Tibial artery (tissue), 4 donors: ENCODE results near the gene NHLRC1.

Source experiments
- DNase-seq, 2 donors: peaks; one replicate each; pipeline ENCODE4 v3.0.0-alpha.2; 2019
- H3K27ac ChIP-seq, 2 donors: fragments of 200-600 bp; sonication (generic) in 1 of 2; 1 replicate in 1 of 2; 2 replicates in 1 of 2; pipeline ENCODE4 v1.5.1; 2018 to 2019; ENCODE audit warnings: mild to moderate bottlenecking in 1 of 2
- H3K27me3 ChIP-seq, 2 donors: fragments of 200-600 bp; sonication (generic) in 1 of 2; one replicate each; pipeline versions ENCODE4 v1.5.1 to v1.6.0; 2016 to 2019
- H3K36me3 ChIP-seq, 3 donors: fragments of 200-600 bp; sonication (generic) in 2 of 3; one replicate each; pipeline ENCODE4 v1.5.1; 2016 to 2019; ENCODE audit warnings: mild to moderate bottlenecking in 2 of 3
- H3K4me1 ChIP-seq, 4 donors: fragments of 200-600 bp; sonication (generic) in 2 of 4; 1 replicate in 3 of 4; 2 replicates in 1 of 4; pipeline ENCODE4 v1.5.1; 2016 to 2019
- H3K4me3 ChIP-seq, 2 donors: fragments of 200-600 bp; sonication (generic) in 1 of 2; 1 replicate in 1 of 2; 2 replicates in 1 of 2; pipeline ENCODE4 v1.5.1; 2018 to 2019; ENCODE audit warnings: mild to moderate bottlenecking in 2 of 2
- H3K9me3 ChIP-seq, 3 donors: fragments of 200-600 bp; sonication (generic) in 1 of 3; one replicate each; pipeline ENCODE4 v1.5.1; 2016 to 2019
- intact Hi-C: fragments of 100-400 bp; cut with DNase I; formaldehyde crosslinking; loops from one replicate; pipeline ENCODE4 v1.15.0; 2023; ENCODE audit warnings: low total_unique reads
- TF ChIP-seq, protein P1 (sequence below), 2 experiments: fragments of 200-600 bp in 1 of 2; fragments of 450-650 bp in 1 of 2; IDR thresholded peaks; one replicate each; pipeline ENCODE4 v1.5.1; 2017 to 2019; ENCODE audit warnings: antibody characterized with exemption in 2 of 2, mild to moderate bottlenecking in 1 of 2, moderate library complexity in 1 of 2

NHLRC1 gene

DNA sequence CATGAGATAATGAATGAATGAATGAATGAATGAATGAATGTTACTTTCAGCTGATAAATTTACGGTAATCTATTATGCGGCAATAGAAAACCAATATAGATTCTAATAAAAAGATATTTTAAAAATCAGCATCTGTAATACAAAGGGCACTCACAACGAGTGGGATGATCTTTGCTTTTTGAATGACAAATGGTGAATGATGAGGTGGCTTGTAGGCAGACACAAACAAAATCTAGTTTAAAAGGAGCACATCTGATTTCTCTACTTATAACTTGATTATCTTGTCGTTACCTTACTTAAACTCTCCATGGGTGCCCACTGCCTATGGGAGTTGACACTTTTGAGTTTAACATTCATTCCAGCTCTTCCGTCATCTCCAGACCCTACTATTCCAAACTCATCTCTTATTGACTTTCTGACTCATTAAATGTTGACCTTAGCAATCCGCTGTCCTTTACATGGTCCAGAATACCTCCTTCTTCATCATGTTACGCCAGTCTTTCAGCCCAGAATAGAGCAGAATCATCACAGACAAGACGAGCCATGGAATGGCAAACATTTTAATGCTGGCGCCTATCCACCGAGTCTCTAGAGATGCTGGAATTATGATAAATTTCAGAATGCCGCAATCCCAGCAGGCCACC, 41.3 kb downstream of the NHLRC1 start:
- H3K4me3 ChIP-seq = no peak overlapping the region
- H3K9me3 ChIP-seq = no peaks in the 10 kb centered on the region
- no peak for DNase-seq
- H3K27ac ChIP-seq = no peak overlapping the region
- intact Hi-C loops = no loop called here
- peaks cover 0 to 10% (median 0%) of the 10 kb centered on the region in 4 donors for H3K4me1 ChIP-seq
- H3K36me3 ChIP-seq = no peaks in the 10 kb centered on the region
- TF ChIP-seq, protein P1, sequence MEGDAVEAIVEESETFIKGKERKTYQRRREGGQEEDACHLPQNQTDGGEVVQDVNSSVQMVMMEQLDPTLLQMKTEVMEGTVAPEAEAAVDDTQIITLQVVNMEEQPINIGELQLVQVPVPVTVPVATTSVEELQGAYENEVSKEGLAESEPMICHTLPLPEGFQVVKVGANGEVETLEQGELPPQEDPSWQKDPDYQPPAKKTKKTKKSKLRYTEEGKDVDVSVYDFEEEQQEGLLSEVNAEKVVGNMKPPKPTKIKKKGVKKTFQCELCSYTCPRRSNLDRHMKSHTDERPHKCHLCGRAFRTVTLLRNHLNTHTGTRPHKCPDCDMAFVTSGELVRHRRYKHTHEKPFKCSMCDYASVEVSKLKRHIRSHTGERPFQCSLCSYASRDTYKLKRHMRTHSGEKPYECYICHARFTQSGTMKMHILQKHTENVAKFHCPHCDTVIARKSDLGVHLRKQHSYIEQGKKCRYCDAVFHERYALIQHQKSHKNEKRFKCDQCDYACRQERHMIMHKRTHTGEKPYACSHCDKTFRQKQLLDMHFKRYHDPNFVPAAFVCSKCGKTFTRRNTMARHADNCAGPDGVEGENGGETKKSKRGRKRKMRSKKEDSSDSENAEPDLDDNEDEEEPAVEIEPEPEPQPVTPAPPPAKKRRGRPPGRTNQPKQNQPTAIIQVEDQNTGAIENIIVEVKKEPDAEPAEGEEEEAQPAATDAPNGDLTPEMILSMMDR (IDR thresholded peaks at IDR 0.05) = no peak
- no peaks in the 10 kb centered on the region for H3K27me3 ChIP-seq

DNA sequence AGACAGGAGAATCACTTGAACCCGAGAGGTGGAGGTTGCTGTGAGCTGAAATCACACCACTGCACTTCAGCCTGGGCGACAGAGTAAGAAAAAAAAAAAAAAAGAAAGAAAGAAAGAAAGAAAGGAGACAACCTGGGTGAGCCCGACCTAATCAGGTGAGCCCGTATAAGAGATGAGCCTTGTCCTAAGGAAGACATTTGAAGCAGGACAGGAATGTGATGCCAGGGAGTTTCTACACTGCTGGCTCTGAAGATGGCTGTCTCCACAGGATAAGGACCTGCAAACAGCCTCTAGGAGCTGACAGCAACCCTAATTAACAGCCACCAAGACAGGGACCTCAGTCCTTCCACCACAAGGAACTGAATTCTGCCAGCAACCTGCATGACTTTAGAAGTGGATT, 41.9 kb downstream of the NHLRC1 start:
- TF ChIP-seq, protein P1 (IDR thresholded peaks at IDR 0.05) = no peak
- Histone ChIP-seq H3K4me3 (no peak overlapping the region), H3K9me3 (no peaks in the 10 kb centered on the region), H3K27me3 (no peaks in the 10 kb centered on the region), H3K36me3 (no peaks in the 10 kb centered on the region), H3K4me1 (peaks cover 0 to 10% (median 0%) of the 10 kb centered on the region in 4 donors), H3K27ac (no peak overlapping the region)
- no peak for DNase-seq
- intact Hi-C loops = no loop called here

DNA sequence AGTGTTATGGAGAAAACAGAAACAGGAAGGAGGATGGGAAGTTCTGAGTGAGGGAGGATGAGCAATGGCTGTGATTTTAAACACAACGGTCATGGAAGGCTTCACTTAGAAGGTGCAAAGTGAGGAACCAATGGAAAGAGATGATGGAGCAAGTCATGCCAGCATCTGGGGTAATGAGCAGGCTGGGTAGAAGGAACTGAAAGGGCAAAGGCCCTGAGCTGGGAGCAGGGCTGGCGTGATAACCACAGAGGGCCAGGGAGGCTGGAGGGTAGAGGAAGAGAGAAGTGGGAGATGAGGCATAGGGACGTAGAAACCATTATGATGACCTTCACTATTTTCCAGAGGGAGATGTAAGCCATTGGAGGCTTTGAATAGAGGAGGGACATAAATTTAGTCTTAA, 43.6 kb downstream of the NHLRC1 start:
- DNase-seq = no peak

DNA sequence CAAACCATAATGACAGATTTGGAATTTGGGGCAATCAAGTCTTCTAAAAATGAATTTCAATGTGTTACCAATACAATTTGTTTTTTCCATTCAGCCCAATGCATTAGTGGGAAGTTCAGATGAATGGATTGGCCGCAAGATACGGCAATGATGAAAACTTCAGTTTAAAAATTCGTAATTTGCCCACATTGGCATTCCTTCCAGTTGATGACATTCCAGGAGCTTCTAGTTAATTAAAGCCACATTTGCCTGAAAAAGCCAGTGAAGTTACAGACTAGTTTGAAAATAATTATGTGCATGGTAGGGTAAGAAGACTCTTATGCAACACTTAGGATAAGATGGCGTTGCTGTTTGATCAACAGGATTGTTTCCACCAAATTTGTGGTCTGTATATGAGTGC, 46.2 kb downstream of the NHLRC1 start:
- Histone ChIP-seq H3K36me3 (no peaks in the 10 kb centered on the region), H3K9me3 (no peaks in the 10 kb centered on the region), H3K4me3 (no peak overlapping the region), H3K4me1 (no peaks in the 10 kb centered on the region), H3K27ac (no peak overlapping the region), H3K27me3 (no peaks in the 10 kb centered on the region)
- TF ChIP-seq, protein P1 (IDR thresholded peaks at IDR 0.05) = no peak
- DNase-seq = no peak
- intact Hi-C loops = no loop called here

More for the DNA sequence above, 43.6 kb downstream of the NHLRC1 start:
- Histone ChIP-seq H3K4me1 (peaks cover 0 to 10% (median 0%) of the 10 kb centered on the region in 4 donors), H3K27me3 (no peaks in the 10 kb centered on the region), H3K4me3 (no peak overlapping the region), H3K9me3 (no peaks in the 10 kb centered on the region), H3K27ac (no peak overlapping the region), H3K36me3 (no peaks in the 10 kb centered on the region)
- intact Hi-C loops = no loop called here
- TF ChIP-seq, protein P1 (IDR thresholded peaks at IDR 0.05) = no peak

DNA sequence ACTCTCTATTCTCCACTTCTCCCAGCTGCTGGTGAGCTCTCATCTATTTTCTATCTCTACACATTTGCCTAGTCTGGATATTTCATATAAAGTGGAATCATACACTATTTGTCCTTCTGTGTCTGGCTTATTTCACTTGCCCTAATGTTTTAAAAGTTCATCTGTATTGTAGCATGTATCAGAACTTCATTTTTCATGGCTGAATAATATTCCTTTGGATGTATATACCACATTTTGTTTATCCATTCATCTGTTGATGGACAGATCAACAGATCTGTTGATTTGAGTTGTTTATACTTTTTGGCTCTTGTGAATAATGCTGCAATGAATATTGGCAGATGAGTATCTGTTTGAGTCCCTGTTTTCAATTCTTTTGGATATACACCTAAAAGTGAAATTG, 49.6 kb downstream of the NHLRC1 start:
- Histone ChIP-seq H3K4me1 (no peaks in the 10 kb centered on the region), H3K27ac (no peak overlapping the region), H3K9me3 (no peaks in the 10 kb centered on the region), H3K4me3 (no peak overlapping the region), H3K36me3 (no peaks in the 10 kb centered on the region), H3K27me3 (no peaks in the 10 kb centered on the region)
- TF ChIP-seq, protein P1 (IDR thresholded peaks at IDR 0.05) = no peak
- DNase-seq = no peak
- intact Hi-C loops = no loop called here

DNA sequence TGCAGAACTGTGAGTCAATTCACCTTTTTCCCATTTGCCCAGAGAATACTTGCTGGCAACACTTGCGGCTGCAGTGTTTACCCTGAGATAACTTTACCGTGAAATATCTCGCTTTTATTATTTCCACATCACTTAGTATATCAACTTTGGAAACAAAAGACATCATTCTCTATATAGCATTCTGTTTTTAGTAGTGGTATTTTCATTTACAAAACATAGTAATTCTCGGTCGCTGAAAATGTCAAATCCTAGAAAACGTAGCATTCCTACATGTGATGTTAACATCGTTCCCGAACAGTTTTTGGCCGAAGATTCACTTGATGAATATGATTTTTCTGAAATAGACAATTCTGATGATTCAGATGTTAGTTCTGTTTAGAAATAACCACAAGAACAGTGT, 52.0 kb downstream of the NHLRC1 start:
- no peak overlapping the region for H3K27ac ChIP-seq
- intact Hi-C loops = no loop called here
- H3K36me3 ChIP-seq = no peaks in the 10 kb centered on the region
- no peaks in the 10 kb centered on the region for H3K9me3 ChIP-seq
- DNase-seq = no peak
- H3K4me1 ChIP-seq = no peaks in the 10 kb centered on the region
- TF ChIP-seq, protein P1 (IDR thresholded peaks at IDR 0.05) = no peak
- H3K27me3 ChIP-seq = no peaks in the 10 kb centered on the region
- H3K4me3 ChIP-seq = no peak overlapping the region
